ENCODE data around the gene KIF6. TPM values are rescaled to one million over a fixed set of nuclear protein-coding genes. Genes with fewer than 3 reads are reported as not detected.

Gene KIF6
- polyA plus RNA-seq, 4 donors: 0.18 to 1.2 TPM; not detected in 2

DNA sequence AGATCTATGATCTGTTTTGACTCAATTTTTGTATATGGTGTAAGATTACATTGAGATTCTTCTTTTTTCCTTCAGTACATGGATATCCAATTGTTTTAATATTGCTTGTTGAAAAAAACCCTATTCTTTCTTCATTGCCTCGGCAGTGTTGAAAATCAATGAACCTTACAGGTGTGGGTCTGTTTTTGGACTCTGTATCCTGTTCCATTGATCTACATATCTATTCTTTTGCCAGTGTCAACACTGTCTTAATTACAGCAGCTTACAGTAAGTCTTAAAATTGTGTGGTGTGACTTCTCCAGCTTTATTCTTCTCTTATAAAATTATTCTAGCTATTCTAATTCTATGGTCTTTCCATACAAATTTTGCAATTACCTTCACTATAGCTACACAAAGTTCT is 320.9 kb downstream of the KIF6 start:
- H3K9me3 ChIP-seq (ENCODE audit: control insufficient read depth in 2 of 2, insufficient read depth in 1 of 2, low read depth in 1 of 2, low read length in 1 of 2): peaks cover 0 to 11% of the 10 kb centered on the region in 2 donors
- H3K4me1 ChIP-seq (ENCODE audit: control insufficient read depth in 3 of 3, insufficient read depth in 2 of 3, low read depth in 1 of 3, low read length in 2 of 3): no peaks in the 10 kb centered on the region
- peak in 1 of 2 donors; percentile 2 for DNase-seq
- no peak overlapping the region for H3K4me3 ChIP-seq (ENCODE audit: low read depth in 1 of 3, low read length in 3 of 3)
- H3K27ac ChIP-seq (ENCODE audit: low read depth in 1 of 3, low read length in 2 of 3): no peak overlapping the region
- WGBS, 3 donors: 26 to 56% (median 32%) methylated on average over 1 of the region's 1 CpG
- FAIRE-seq: no peak
- no peaks in the 10 kb centered on the region for H3K27me3 ChIP-seq (ENCODE audit: control insufficient read depth in 3 of 3, insufficient read depth in 3 of 3, low read length in 3 of 3)
- H3K36me3 ChIP-seq (ENCODE audit: control insufficient read depth in 3 of 3, insufficient read depth in 2 of 3, low read depth in 1 of 3, low read length in 3 of 3): no peaks in the 10 kb centered on the region

- Histone ChIP-seq H3K9me3 (ENCODE audit: control insufficient read depth in 2 of 2, insufficient read depth in 1 of 2, low read depth in 1 of 2, low read length in 1 of 2) (peaks cover 0 to 16% of the 10 kb centered on the region in 2 donors), H3K36me3 (ENCODE audit: control insufficient read depth in 3 of 3, insufficient read depth in 2 of 3, low read depth in 1 of 3, low read length in 3 of 3) (no peaks in the 10 kb centered on the region), H3K4me1 (ENCODE audit: control insufficient read depth in 3 of 3, insufficient read depth in 2 of 3, low read depth in 1 of 3, low read length in 2 of 3) (no peaks in the 10 kb centered on the region), H3K27ac (ENCODE audit: low read depth in 1 of 3, low read length in 2 of 3) (no peak overlapping the region), H3K27me3 (ENCODE audit: control insufficient read depth in 3 of 3, insufficient read depth in 3 of 3, low read length in 3 of 3) (no peaks in the 10 kb centered on the region), H3K4me3 (ENCODE audit: low read depth in 1 of 3, low read length in 3 of 3) (no peak overlapping the region)
- FAIRE-seq: no peak
- DNase-seq: no peak
Observed at GRCh38 chr6:39403304-39403703, 321.9 kb downstream of the KIF6 start.

GRCh38 chr6:39402239-39402751 is 322.9 kb downstream of the KIF6 start:
- WGBS, 3 donors: 78 to 85% (median 80%) methylated on average over 7 of the region's 7 CpGs
- no peak overlapping the region for H3K27ac ChIP-seq (ENCODE audit: low read depth in 1 of 3, low read length in 2 of 3)
- no peaks in the 10 kb centered on the region for H3K27me3 ChIP-seq (ENCODE audit: control insufficient read depth in 3 of 3, insufficient read depth in 3 of 3, low read length in 3 of 3)
- no peaks in the 10 kb centered on the region for H3K4me1 ChIP-seq (ENCODE audit: control insufficient read depth in 3 of 3, insufficient read depth in 2 of 3, low read depth in 1 of 3, low read length in 2 of 3)
- H3K9me3 ChIP-seq (ENCODE audit: control insufficient read depth in 2 of 2, insufficient read depth in 1 of 2, low read depth in 1 of 2, low read length in 1 of 2): peaks cover 0 to 16% of the 10 kb centered on the region in 2 donors
- H3K4me3 ChIP-seq (ENCODE audit: low read depth in 1 of 3, low read length in 3 of 3): no peak overlapping the region
- no peak for FAIRE-seq
- no peak for DNase-seq
- no peaks in the 10 kb centered on the region for H3K36me3 ChIP-seq (ENCODE audit: control insufficient read depth in 3 of 3, insufficient read depth in 2 of 3, low read depth in 1 of 3, low read length in 3 of 3)

DNA sequence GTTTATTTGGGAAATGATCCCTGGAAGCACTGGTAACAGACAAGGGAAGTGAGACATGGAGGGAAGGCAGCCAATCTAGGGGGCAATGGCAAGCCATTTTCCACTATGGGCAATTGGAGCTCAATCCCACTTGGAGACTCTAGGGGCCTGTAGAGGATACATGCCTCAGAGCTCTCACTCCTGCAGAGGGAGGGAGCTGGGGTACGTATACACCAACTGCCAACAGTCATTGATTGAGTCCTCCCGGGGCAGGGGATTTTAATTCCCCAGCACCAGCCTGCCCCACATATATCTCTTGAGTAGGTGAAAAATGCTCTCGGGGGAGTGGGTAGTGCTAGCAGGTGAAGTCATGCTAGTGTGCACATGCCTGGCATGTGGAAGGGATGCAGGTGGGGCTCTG is 323.8 kb downstream of the KIF6 start:
- no peak for DNase-seq
- peaks cover 0 to 16% of the 10 kb centered on the region in 2 donors for H3K9me3 ChIP-seq (ENCODE audit: control insufficient read depth in 2 of 2, insufficient read depth in 1 of 2, low read depth in 1 of 2, low read length in 1 of 2)
- H3K27me3 ChIP-seq (ENCODE audit: control insufficient read depth in 3 of 3, insufficient read depth in 3 of 3, low read length in 3 of 3): no peaks in the 10 kb centered on the region
- no peaks in the 10 kb centered on the region for H3K36me3 ChIP-seq (ENCODE audit: control insufficient read depth in 3 of 3, insufficient read depth in 2 of 3, low read depth in 1 of 3, low read length in 3 of 3)
- 94 to 98% (median 94%) methylated on average over 3 of the region's 3 CpGs for WGBS, 3 donors
- H3K4me1 ChIP-seq (ENCODE audit: control insufficient read depth in 3 of 3, insufficient read depth in 2 of 3, low read depth in 1 of 3, low read length in 2 of 3): no peaks in the 10 kb centered on the region
- no peak for FAIRE-seq
- no peak overlapping the region for H3K4me3 ChIP-seq (ENCODE audit: low read depth in 1 of 3, low read length in 3 of 3)
- no peak overlapping the region for H3K27ac ChIP-seq (ENCODE audit: low read depth in 1 of 3, low read length in 2 of 3)

DNA sequence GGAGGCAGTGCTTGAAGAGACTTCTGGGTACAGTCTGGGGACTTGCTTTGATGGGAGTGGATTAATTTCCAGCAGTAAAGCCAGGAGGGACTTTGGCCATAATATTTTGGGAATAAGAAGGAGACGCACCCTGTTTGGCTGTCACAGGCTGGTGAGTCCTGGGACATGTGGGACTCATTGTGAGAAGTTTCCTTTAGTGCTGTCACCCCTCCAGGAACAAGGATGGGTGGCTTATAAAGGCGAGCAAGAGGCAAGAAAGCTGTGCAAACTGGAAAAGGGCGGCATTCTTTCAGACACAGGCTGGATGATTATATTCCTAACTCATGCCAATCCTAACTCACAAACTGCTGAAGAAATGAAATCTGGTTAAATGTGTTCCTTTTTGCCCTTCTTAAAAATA is 325.2 kb downstream of the KIF6 start:
- no peak overlapping the region for H3K4me3 ChIP-seq (ENCODE audit: low read depth in 1 of 3, low read length in 3 of 3)
- FAIRE-seq (no peak), DNase-seq (no peak)
- H3K4me1 ChIP-seq (ENCODE audit: control insufficient read depth in 3 of 3, insufficient read depth in 2 of 3, low read depth in 1 of 3, low read length in 2 of 3): no peaks in the 10 kb centered on the region
- no peaks in the 10 kb centered on the region for H3K27me3 ChIP-seq (ENCODE audit: control insufficient read depth in 3 of 3, insufficient read depth in 3 of 3, low read length in 3 of 3)
- peaks cover 0 to 16% of the 10 kb centered on the region in 2 donors for H3K9me3 ChIP-seq (ENCODE audit: control insufficient read depth in 2 of 2, insufficient read depth in 1 of 2, low read depth in 1 of 2, low read length in 1 of 2)
- H3K27ac ChIP-seq (ENCODE audit: low read depth in 1 of 3, low read length in 2 of 3): no peak overlapping the region
- no peaks in the 10 kb centered on the region for H3K36me3 ChIP-seq (ENCODE audit: control insufficient read depth in 3 of 3, insufficient read depth in 2 of 3, low read depth in 1 of 3, low read length in 3 of 3)
- WGBS, 3 donors: 83 to 93% (median 85%) methylated on average over 3 of the region's 3 CpGs

- Histone ChIP-seq H3K4me1 (ENCODE audit: control insufficient read depth in 3 of 3, insufficient read depth in 2 of 3, low read depth in 1 of 3, low read length in 2 of 3) (no peaks in the 10 kb centered on the region), H3K4me3 (ENCODE audit: low read depth in 1 of 3, low read length in 3 of 3) (no peak overlapping the region), H3K9me3 (ENCODE audit: control insufficient read depth in 2 of 2, insufficient read depth in 1 of 2, low read depth in 1 of 2, low read length in 1 of 2) (peaks cover 0 to 16% of the 10 kb centered on the region in 2 donors), H3K27me3 (ENCODE audit: control insufficient read depth in 3 of 3, insufficient read depth in 3 of 3, low read length in 3 of 3) (no peaks in the 10 kb centered on the region), H3K27ac (ENCODE audit: low read depth in 1 of 3, low read length in 2 of 3) (no peak overlapping the region), H3K36me3 (ENCODE audit: control insufficient read depth in 3 of 3, insufficient read depth in 2 of 3, low read depth in 1 of 3, low read length in 3 of 3) (no peaks in the 10 kb centered on the region)
- no peak for FAIRE-seq
- WGBS, 3 donors: 80 to 91% (median 83%) methylated on average over 5 of the region's 5 CpGs
- no peak for DNase-seq
Observed at GRCh38 chr6:39396854-39397253, 328.4 kb downstream of the KIF6 start.

GRCh38 chr6:39393075-39393474 is 332.1 kb downstream of the KIF6 start:
- H3K27ac ChIP-seq (ENCODE audit: low read depth in 1 of 3, low read length in 2 of 3): no peak overlapping the region
- H3K9me3 ChIP-seq (ENCODE audit: control insufficient read depth in 2 of 2, insufficient read depth in 1 of 2, low read depth in 1 of 2, low read length in 1 of 2): no peaks in the 10 kb centered on the region
- FAIRE-seq (no peak), DNase-seq (no peak)
- no peaks in the 10 kb centered on the region for H3K4me1 ChIP-seq (ENCODE audit: control insufficient read depth in 3 of 3, insufficient read depth in 2 of 3, low read depth in 1 of 3, low read length in 2 of 3)
- H3K27me3 ChIP-seq (ENCODE audit: control insufficient read depth in 3 of 3, insufficient read depth in 3 of 3, low read length in 3 of 3): no peaks in the 10 kb centered on the region
- no peaks in the 10 kb centered on the region for H3K36me3 ChIP-seq (ENCODE audit: control insufficient read depth in 3 of 3, insufficient read depth in 2 of 3, low read depth in 1 of 3, low read length in 3 of 3)
- WGBS, 3 donors: 77 to 82% (median 81%) methylated on average over 5 of the region's 5 CpGs
- H3K4me3 ChIP-seq (ENCODE audit: low read depth in 1 of 3, low read length in 3 of 3): no peak overlapping the region

GRCh38 chr6:39391182-39391581 is 334.0 kb downstream of the KIF6 start:
- FAIRE-seq: no peak
- Histone ChIP-seq H3K27ac (ENCODE audit: low read depth in 1 of 3, low read length in 2 of 3) (no peak overlapping the region), H3K4me1 (ENCODE audit: control insufficient read depth in 3 of 3, insufficient read depth in 2 of 3, low read depth in 1 of 3, low read length in 2 of 3) (no peaks in the 10 kb centered on the region), H3K9me3 (ENCODE audit: control insufficient read depth in 2 of 2, insufficient read depth in 1 of 2, low read depth in 1 of 2, low read length in 1 of 2) (no peaks in the 10 kb centered on the region), H3K4me3 (ENCODE audit: low read depth in 1 of 3, low read length in 3 of 3) (no peak overlapping the region), H3K27me3 (ENCODE audit: control insufficient read depth in 3 of 3, insufficient read depth in 3 of 3, low read length in 3 of 3) (no peaks in the 10 kb centered on the region), H3K36me3 (ENCODE audit: control insufficient read depth in 3 of 3, insufficient read depth in 2 of 3, low read depth in 1 of 3, low read length in 3 of 3) (no peaks in the 10 kb centered on the region)
- DNase-seq: no peak
- 87 to 92% (median 90%) methylated on average over 8 of the region's 8 CpGs for WGBS, 3 donors

DNA sequence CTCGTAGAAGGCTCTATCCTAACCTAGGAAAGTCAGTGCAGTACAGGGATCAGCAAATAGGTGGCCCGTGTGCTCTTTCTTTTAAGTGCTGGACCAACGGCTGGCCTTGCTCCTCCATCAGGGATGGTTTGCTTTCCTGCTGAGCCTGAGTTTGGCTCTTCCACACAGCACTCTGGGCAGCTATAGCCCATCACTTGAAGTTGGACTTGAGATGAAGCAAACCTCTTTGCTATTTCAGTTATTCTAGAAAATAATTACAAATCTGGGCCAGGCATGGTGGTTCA is 335.8 kb downstream of the KIF6 start:
- Histone ChIP-seq H3K4me1 (ENCODE audit: control insufficient read depth in 3 of 3, insufficient read depth in 2 of 3, low read depth in 1 of 3, low read length in 2 of 3) (no peaks in the 10 kb centered on the region), H3K4me3 (ENCODE audit: low read depth in 1 of 3, low read length in 3 of 3) (no peak overlapping the region), H3K9me3 (ENCODE audit: control insufficient read depth in 2 of 2, insufficient read depth in 1 of 2, low read depth in 1 of 2, low read length in 1 of 2) (no peaks in the 10 kb centered on the region), H3K27ac (ENCODE audit: low read depth in 1 of 3, low read length in 2 of 3) (no peak overlapping the region), H3K27me3 (ENCODE audit: control insufficient read depth in 3 of 3, insufficient read depth in 3 of 3, low read length in 3 of 3) (no peaks in the 10 kb centered on the region), H3K36me3 (ENCODE audit: control insufficient read depth in 3 of 3, insufficient read depth in 2 of 3, low read depth in 1 of 3, low read length in 3 of 3) (no peaks in the 10 kb centered on the region)
- DNase-seq (no peak), FAIRE-seq (no peak)
- 26 to 51% (median 41%) methylated on average over 3 of the region's 3 CpGs for WGBS, 3 donors

Data from small intestine (tissue), 7 donors.